Stimulated activated CD8-positive, alpha-beta memory T cell treated with anti-CD3 and anti-CD28 coated beads, Interleukin-4, amount 100 ng/mL, for 1 hour (primary cell): ENCODE results near the gene C1orf216.
"Not testable (repeated sequence)": the region's sequence is repeated elsewhere in the genome, so short reads cannot be mapped to it uniquely, and the experiment has no call there.

Source experiments
- DNase-seq, 2 donors: peaks; one replicate each; pipeline ENCODE4 v3.0.0-alpha.2; 2020; ENCODE audit warnings: low read depth in 2 of 2, low spot score in 1 of 2

The C1orf216 gene

GRCh38 chr1:35718492-35719336, at the start of gene C1orf216:
C1orf216 (minus strand) TSS chr1:35718884; CDS start chr1:35716321, 2,563 bp downstream.
- DNase-seq = peak; percentile 36 to 58

GRCh38 chr1:35764283-35764682, 45.6 kb upstream of the C1orf216 start:
- no peak for DNase-seq

GRCh38 chr1:35763201-35763600, 44.5 kb upstream of the C1orf216 start:
- no peak for DNase-seq

GRCh38 chr1:35762141-35762540, 43.5 kb upstream of the C1orf216 start:
- no peak for DNase-seq

GRCh38 chr1:35756064-35756463, 37.4 kb upstream of the C1orf216 start:
- no peak for DNase-seq

- DNase-seq = no peak
These were observed 35.1 kb upstream of the C1orf216 start for GRCh38 chr1:35753626-35754260.

GRCh38 chr1:35748326-35748725, 29.6 kb upstream of the C1orf216 start:
- DNase-seq = no peak

GRCh38 chr1:35745124-35745730, 26.5 kb upstream of the C1orf216 start:
- no peak for DNase-seq

- DNase-seq = no peak
These were observed 18.4 kb upstream of the C1orf216 start for GRCh38 chr1:35737120-35737519.

- no peak for DNase-seq
These were observed 8.9 kb upstream of the C1orf216 start for GRCh38 chr1:35727434-35728040.

GRCh38 chr1:35726450-35727433, 8.1 kb upstream of the C1orf216 start:
- peak in 1 of 2 donors; percentile 36 for DNase-seq

- DNase-seq = no peak
These were observed 6.9 kb upstream of the C1orf216 start for GRCh38 chr1:35725596-35725995.

- no peak for DNase-seq
These were observed 690 bp downstream of the C1orf216 start for GRCh38 chr1:35717911-35718476.

- peak; percentile 56 to 57 for DNase-seq
These were observed 3.1 kb downstream of the C1orf216 start for GRCh38 chr1:35715568-35716002.

GRCh38 chr1:35714921-35715567, 3.6 kb downstream of the C1orf216 start:
- no peak for DNase-seq

- DNase-seq = not testable (repeated sequence)
These were observed 7.6 kb downstream of the C1orf216 start for GRCh38 chr1:35711098-35711497.

GRCh38 chr1:35708952-35709351, 9.7 kb downstream of the C1orf216 start:
- no peak for DNase-seq

GRCh38 chr1:35708441-35708921, 10.2 kb downstream of the C1orf216 start:
- no peak for DNase-seq
